Measurements from ENCODE around the gene ZNF609.
A peak's percentile ranks its signal among the peaks of the same experiment; 100 is the strongest.

The ZNF609 gene

DNA sequence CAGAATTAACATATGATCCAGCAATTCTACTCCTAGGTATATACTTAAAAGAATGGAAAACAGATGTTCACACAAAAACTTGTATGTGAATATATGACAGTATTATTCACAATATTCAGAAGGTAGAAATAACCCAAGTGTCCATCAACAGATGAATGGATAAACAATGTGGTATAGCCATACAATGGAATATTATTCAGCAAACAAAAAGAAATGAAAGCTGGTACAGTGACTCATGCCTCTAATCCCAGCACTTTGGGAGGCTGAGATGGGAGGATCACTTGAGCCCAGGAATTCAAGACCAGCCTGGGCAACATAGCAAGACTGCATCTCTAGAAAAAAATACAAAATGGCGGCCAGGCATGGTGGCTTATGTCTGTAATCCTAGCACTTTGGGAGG lies 185.6 kb downstream of the ZNF609 start:
- TF ChIP-seq Cebpa-rat (IDR thresholded peaks at IDR 0.05): no peak
- no peak overlapping the region for H3K9ac ChIP-seq

DNA sequence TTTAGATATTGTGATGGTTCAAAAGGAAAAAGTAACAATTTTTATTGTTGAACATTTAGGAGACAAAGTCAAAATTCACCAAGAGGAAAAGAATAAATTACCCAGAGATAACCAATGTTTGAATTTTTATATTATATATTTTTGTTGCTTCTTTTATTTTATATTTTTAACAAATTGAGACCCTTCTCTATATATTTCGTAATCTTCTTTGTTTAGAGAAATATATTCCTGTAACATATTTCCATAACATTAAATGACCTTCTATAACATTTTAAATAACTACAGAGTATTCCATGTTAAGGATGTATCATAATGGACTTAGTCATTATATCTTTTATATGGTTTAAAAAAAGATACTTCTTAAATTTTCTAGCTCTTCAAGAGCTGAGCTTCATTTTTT lies 187.0 kb downstream of the ZNF609 start:
- H3K9ac ChIP-seq: no peak overlapping the region

More for the DNA sequence above, 185.6 kb downstream of the ZNF609 start:
- H3K9me3 ChIP-seq (replicated peaks in 1 of 11): peaks cover 0 to 26% (median 18%) of the 10 kb centered on the region in 11 experiments; a peak in 16 of 22 replicates
- no peak overlapping the region for H3K4me2 ChIP-seq
- no peak overlapping the region for H3K4me3 ChIP-seq
- H4K20me1 ChIP-seq: peaks cover 0 to 14% (median 6%) of the 10 kb centered on the region in 11 experiments; a peak in 10 of 22 replicates
- peaks cover 0 to 11% (median under 1%) of the 10 kb centered on the region in 10 experiments; a peak in 11 of 20 replicates for H3K4me1 ChIP-seq
- peaks cover 28 to 48% (median 39%) of the 10 kb centered on the region in 11 experiments; a peak in 21 of 22 replicates for H3K36me3 ChIP-seq
- H3K27me3 ChIP-seq: no peaks in the 10 kb centered on the region
- H3K27ac ChIP-seq: no peak overlapping the region

GRCh38 chr15:64650552-64650951 lies 190.2 kb downstream of the ZNF609 start:
- Histone ChIP-seq H3K9ac (no peak overlapping the region), H3K4me2 (no peak overlapping the region), H3K4me1 (peaks cover 0 to 6% (median 0%) of the 10 kb centered on the region in 10 experiments; a peak in 7 of 20 replicates), H4K20me1 (peaks cover 4 to 40% (median 14%) of the 10 kb centered on the region in 11 experiments; a peak in 16 of 22 replicates), H3K9me3 (replicated peaks in 1 of 11) (0 out of 22 replicates have a peak, but pooled peaks cover 0 to under 1% (median 0%) of the 10 kb centered on the region in 11 experiments), H3K27me3 (no peaks in the 10 kb centered on the region), H3K4me3 (no peak overlapping the region), H3K27ac (no peak overlapping the region), H3K36me3 (peaks cover 0 to 21% (median 7%) of the 10 kb centered on the region in 11 experiments; a peak in 11 of 22 replicates)
- no peak for TF ChIP-seq Cebpa-rat (IDR thresholded peaks at IDR 0.05)

More for the DNA sequence above, 187.0 kb downstream of the ZNF609 start:
- Histone ChIP-seq H4K20me1 (peaks cover 4 to 24% (median 12%) of the 10 kb centered on the region in 11 experiments; a peak in 14 of 22 replicates), H3K9me3 (replicated peaks in 1 of 11) (peaks cover 0 to 23% (median 16%) of the 10 kb centered on the region in 11 experiments; a peak in 16 of 22 replicates), H3K4me3 (no peak overlapping the region), H3K4me2 (no peak overlapping the region), H3K36me3 (peaks cover 17 to 38% (median 28%) of the 10 kb centered on the region in 11 experiments; a peak in 21 of 22 replicates), H3K4me1 (peaks cover 0 to 13% (median 0%) of the 10 kb centered on the region in 10 experiments; a peak in 7 of 20 replicates), H3K27ac (no peak overlapping the region), H3K27me3 (no peaks in the 10 kb centered on the region)
- no peak for TF ChIP-seq Cebpa-rat (IDR thresholded peaks at IDR 0.05)

GRCh38 chr15:64651601-64652191 lies 191.3 kb downstream of the ZNF609 start:
- H3K4me2 ChIP-seq: no peak overlapping the region

GRCh38 chr15:64653757-64654156 lies 193.4 kb downstream of the ZNF609 start:
- H3K9ac ChIP-seq: no peak overlapping the region
- H3K4me1 ChIP-seq: peaks cover 5 to 17% (median 9%) of the 10 kb centered on the region in 10 experiments; a peak in 15 of 20 replicates
- peaks cover under 1 to 40% (median 17%) of the 10 kb centered on the region in 11 experiments; a peak in 15 of 22 replicates for H4K20me1 ChIP-seq
- peaks cover 0 to 30% (median 7%) of the 10 kb centered on the region in 11 experiments; a peak in 13 of 22 replicates for H3K36me3 ChIP-seq
- no peak overlapping the region for H3K4me3 ChIP-seq
- TF ChIP-seq Cebpa-rat (IDR thresholded peaks at IDR 0.05): no peak
- H3K4me2 ChIP-seq: no peak overlapping the region
- H3K27me3 ChIP-seq: no peaks in the 10 kb centered on the region
- H3K9me3 ChIP-seq (replicated peaks in 1 of 11): no peaks in the 10 kb centered on the region
- no peak overlapping the region for H3K27ac ChIP-seq

More at GRCh38 chr15:64651601-64652191, 191.3 kb downstream of the ZNF609 start:
- no peaks in the 10 kb centered on the region for H3K9me3 ChIP-seq (replicated peaks in 1 of 11)
- peaks cover 0 to 13% (median 0%) of the 10 kb centered on the region in 11 experiments; a peak in 4 of 22 replicates for H3K36me3 ChIP-seq
- peaks cover 5 to 11% (median 8%) of the 10 kb centered on the region in 10 experiments; a peak in 15 of 20 replicates for H3K4me1 ChIP-seq
- H3K27ac ChIP-seq: no peak overlapping the region; a peak in 1 of 22 replicates
- TF ChIP-seq Cebpa-rat (IDR thresholded peaks at IDR 0.05): no peak
- no peaks in the 10 kb centered on the region for H3K27me3 ChIP-seq
- H3K4me3 ChIP-seq: no peak overlapping the region
- H4K20me1 ChIP-seq: peaks cover 4 to 40% (median 17%) of the 10 kb centered on the region in 11 experiments; a peak in 16 of 22 replicates
- no peak overlapping the region for H3K9ac ChIP-seq

GRCh38 chr15:64656508-64656907 lies 196.1 kb downstream of the ZNF609 start:
- Histone ChIP-seq H3K4me2 (peak overlapping the region in 3 of 11 experiments; percentile 8 to 39 (median 19); a peak in 2 of 22 replicates), H3K4me1 (peaks cover 2 to 17% (median 9%) of the 10 kb centered on the region in 10 experiments; a peak in 14 of 20 replicates)
- TF ChIP-seq Cebpa-rat (IDR thresholded peaks at IDR 0.05): no peak

GRCh38 chr15:64665179-64665578 lies 204.8 kb downstream of the ZNF609 start:
- Histone ChIP-seq H4K20me1 (peaks cover 0 to 12% (median 0%) of the 10 kb centered on the region in 11 experiments; a peak in 6 of 22 replicates), H3K4me2 (no peak overlapping the region)

More at GRCh38 chr15:64656508-64656907, 196.1 kb downstream of the ZNF609 start:
- Histone ChIP-seq H3K9me3 (replicated peaks in 1 of 11) (no peaks in the 10 kb centered on the region), H3K36me3 (peaks cover 0 to 43% (median 16%) of the 10 kb centered on the region in 11 experiments; a peak in 16 of 22 replicates), H4K20me1 (peaks cover 0 to 32% (median 8%) of the 10 kb centered on the region in 11 experiments; a peak in 13 of 22 replicates), H3K27me3 (no peaks in the 10 kb centered on the region), H3K4me3 (no peak overlapping the region), H3K27ac (no peak overlapping the region), H3K9ac (0 out of 22 replicates have a peak overlapping the region, but pooled peaks of 1 of the 11 experiments have one; percentile 3)

DNA sequence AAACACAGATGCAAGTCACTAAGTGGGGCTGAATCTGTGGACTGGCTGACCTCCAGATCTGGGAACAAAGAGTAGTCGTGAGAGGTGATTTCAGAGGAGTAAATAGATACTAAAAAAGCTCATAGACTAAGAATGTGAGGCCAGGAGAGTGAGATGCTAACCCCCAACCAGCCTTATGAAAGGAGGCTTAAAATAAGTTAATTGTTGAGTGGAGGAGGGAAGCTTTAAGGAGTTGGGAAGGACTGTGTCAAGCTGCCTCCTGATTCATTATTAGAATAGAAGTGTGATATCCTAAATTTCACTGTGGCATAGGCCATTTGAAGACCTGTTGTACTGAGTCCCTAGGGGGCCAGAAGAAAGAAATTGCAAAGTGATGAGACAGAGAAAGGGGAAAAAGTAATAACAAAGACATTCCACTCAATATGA lies 207.4 kb downstream of the ZNF609 start:
- Histone ChIP-seq H3K4me1 (no peaks in the 10 kb centered on the region), H3K27me3 (no peaks in the 10 kb centered on the region), H3K36me3 (peaks cover 28 to 61% (median 41%) of the 10 kb centered on the region in 11 experiments), H4K20me1 (peaks cover 0 to 11% (median 0%) of the 10 kb centered on the region in 11 experiments; a peak in 5 of 22 replicates), H3K27ac (no peak overlapping the region), H3K4me3 (no peak overlapping the region), H3K9ac (no peak overlapping the region), H3K4me2 (no peak overlapping the region), H3K9me3 (replicated peaks in 1 of 11) (no peaks in the 10 kb centered on the region)
- no peak for TF ChIP-seq Cebpa-rat (IDR thresholded peaks at IDR 0.05)

More at GRCh38 chr15:64665179-64665578, 204.8 kb downstream of the ZNF609 start:
- Histone ChIP-seq H3K4me1 (no peaks in the 10 kb centered on the region), H3K9me3 (replicated peaks in 1 of 11) (no peaks in the 10 kb centered on the region), H3K27ac (no peak overlapping the region), H3K9ac (no peak overlapping the region), H3K4me3 (no peak overlapping the region), H3K27me3 (no peaks in the 10 kb centered on the region), H3K36me3 (peaks cover 33 to 66% (median 46%) of the 10 kb centered on the region in 11 experiments)
- no peak for TF ChIP-seq Cebpa-rat (IDR thresholded peaks at IDR 0.05)

DNA sequence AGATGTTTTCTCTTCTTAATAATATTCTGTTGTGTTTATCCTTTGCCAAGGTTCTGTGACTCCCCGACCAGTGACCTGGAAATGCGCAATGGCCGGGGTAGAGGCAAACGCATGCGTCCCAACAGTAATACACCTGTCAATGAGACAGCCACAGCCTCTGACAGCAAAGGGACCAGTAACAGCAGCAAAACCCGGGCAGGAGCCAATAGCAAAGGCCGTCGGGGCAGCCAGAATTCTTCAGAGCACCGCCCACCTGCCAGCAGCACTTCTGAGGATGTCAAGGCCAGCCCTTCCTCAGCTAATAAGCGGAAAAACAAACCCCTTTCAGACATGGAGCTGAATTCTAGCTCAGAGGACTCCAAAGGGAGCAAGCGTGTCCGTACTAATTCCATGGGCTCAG lies 213.5 kb downstream of the ZNF609 start:
- Histone ChIP-seq H3K4me3 (no peak overlapping the region), H3K27ac (no peak overlapping the region), H3K36me3 (peaks cover 71 to 94% (median 79%) of the 10 kb centered on the region in 11 experiments), H3K9ac (no peak overlapping the region), H3K4me1 (no peaks in the 10 kb centered on the region), H3K27me3 (no peaks in the 10 kb centered on the region), H4K20me1 (peaks cover 0 to 35% (median 9%) of the 10 kb centered on the region in 11 experiments; a peak in 9 of 22 replicates), H3K9me3 (replicated peaks in 1 of 11) (no peaks in the 10 kb centered on the region), H3K4me2 (no peak overlapping the region)
- TF ChIP-seq Cebpa-rat (IDR thresholded peaks at IDR 0.05): no peak

Data from BLaER1 treated with 17β-estradiol and CSF1 and Interleukin-3, amounts not matched to agents 10 nM and 100 nM (cell line).